GM12878 (cell line): ENCODE results near the gene HSFX3. TPM values are rescaled to one million over a fixed set of nuclear protein-coding genes. Genes with fewer than 3 reads are reported as not detected.

Experiments
- BACH1 ChIP-seq: fragments of 450-650 bp; IDR thresholded peaks from 2 replicates; pipeline ENCODE4 v1.6.1; 2017; ENCODE audit warnings: mild to moderate bottlenecking, borderline replicate concordance
- BCL3 ChIP-seq: IDR thresholded peaks from 2 replicates; pipeline ENCODE4 v1.6.1; 2011; ENCODE audit warnings: borderline replicate concordance, low read depth, mild to moderate bottlenecking, moderate library complexity, low read length; ENCODE audit not compliant: insufficient read depth, poor library complexity, severe bottlenecking
- BRCA1 ChIP-seq: IDR thresholded peaks from 2 replicates; pipeline ENCODE4 v1.6.1; 2011; ENCODE audit warnings: low read depth, low read length, improper control_type of control experiment
- CEBPB ChIP-seq, 2 experiments: fragments of 150-350 bp in 1 of 2; IDR thresholded peaks; 2 replicates each; pipeline ENCODE4 v1.6.1; 2012 to 2014; ENCODE audit warnings: low read depth in 2 of 2, low read length in 2 of 2, borderline replicate concordance in 1 of 2, inconsistent platforms in 1 of 2
- CREB1 ChIP-seq: IDR thresholded peaks from 2 replicates; pipeline ENCODE4 v1.6.1; 2012; ENCODE audit warnings: low read depth, mild to moderate bottlenecking, inconsistent platforms
- EGR1 ChIP-seq, 2 experiments: IDR thresholded peaks; 1 replicate in 1 of 2; 2 replicates in 1 of 2; pipeline ENCODE4 v1.6.1; 2011 to 2012; ENCODE audit warnings: low read depth in 2 of 2, low read length in 2 of 2, borderline replicate concordance in 1 of 2, mild to moderate bottlenecking in 1 of 2, moderate library complexity in 1 of 2
- FOS ChIP-seq: IDR thresholded peaks from 3 replicates; pipeline ENCODE4 v1.6.1; 2011; ENCODE audit warnings: borderline replicate concordance; ENCODE audit not compliant: insufficient read length; ENCODE audit errors: extremely low read depth
- FOXM1 ChIP-seq: IDR thresholded peaks from 2 replicates; pipeline ENCODE4 v1.6.1; 2012; ENCODE audit warnings: low read depth, mild to moderate bottlenecking, inconsistent platforms, low read length, moderate library complexity
- GABPA ChIP-seq: IDR thresholded peaks from 2 replicates; pipeline ENCODE4 v1.6.1; 2014; ENCODE audit warnings: antibody characterized with exemption, low read depth, mild to moderate bottlenecking, inconsistent platforms
- GATAD2B ChIP-seq: fragments of 450-650 bp; conservative IDR thresholded peaks from 2 replicates; pipeline ENCODE4 v1.6.1; 2017; ENCODE audit warnings: low read depth, mild to moderate bottlenecking, moderate library complexity
- HDAC6 ChIP-seq: fragments of 200-600 bp; sonication (generic); IDR thresholded peaks from one replicate; pipeline ENCODE4 v1.8.0; 2017; ENCODE audit warnings: antibody characterized with exemption; ENCODE audit not compliant: unreplicated experiment
- IKZF2 ChIP-seq, 2 experiments: fragments of 450-650 bp; IDR thresholded peaks; 2 replicates each; pipeline ENCODE4 v1.6.1; 2017; ENCODE audit warnings: mild to moderate bottlenecking in 2 of 2, moderate library complexity in 2 of 2
- KLF5 ChIP-seq: fragments of 450-650 bp; IDR thresholded peaks from 2 replicates; pipeline ENCODE4 v1.6.1; 2014; ENCODE audit warnings: mild to moderate bottlenecking; ENCODE audit not compliant: partially characterized antibody
- MEF2B ChIP-seq: fragments of 450-650 bp; IDR thresholded peaks from 2 replicates; pipeline ENCODE4 v1.6.1; 2018; ENCODE audit warnings: mild to moderate bottlenecking, moderate library complexity; ENCODE audit not compliant: partially characterized antibody, poor library complexity, severe bottlenecking
- MTA3 ChIP-seq: IDR thresholded peaks from 2 replicates; pipeline ENCODE4 v1.6.1; 2012; ENCODE audit warnings: low read length, inconsistent platforms, borderline replicate concordance
- NFIC ChIP-seq: IDR thresholded peaks from 2 replicates; pipeline ENCODE4 v1.6.1; 2012; ENCODE audit warnings: low read depth, mild to moderate bottlenecking, inconsistent platforms, low read length, moderate library complexity
- NFYA ChIP-seq: IDR thresholded peaks from 2 replicates; pipeline ENCODE4 v1.6.1; 2011; ENCODE audit warnings: low read depth, mild to moderate bottlenecking, low read length, improper control_type of control experiment, borderline replicate concordance
- NR2C2 ChIP-seq: IDR thresholded peaks from 2 replicates; pipeline ENCODE4 v1.6.1; 2011; ENCODE audit warnings: borderline replicate concordance, low read depth; ENCODE audit not compliant: control insufficient read depth, insufficient read length
- NR2F1 ChIP-seq: fragments of 450-650 bp; conservative IDR thresholded peaks from 2 replicates; pipeline ENCODE4 v1.6.1; 2017; ENCODE audit warnings: mild to moderate bottlenecking
- NRF1 ChIP-seq: conservative IDR thresholded peaks from 2 replicates; pipeline ENCODE4 v1.6.1; 2011; ENCODE audit warnings: mild to moderate bottlenecking, low read depth, low read length, improper control_type of control experiment
- SP1 ChIP-seq: IDR thresholded peaks from one replicate; pipeline ENCODE4 v1.6.1; 2011; ENCODE audit warnings: low read depth, low read length
- SREBF1 ChIP-seq: IDR thresholded peaks from 2 replicates; pipeline ENCODE4 v1.6.1; 2012; ENCODE audit warnings: mild to moderate bottlenecking, low read length
- STAT1 ChIP-seq: fragments of 450-650 bp; conservative IDR thresholded peaks from 2 replicates; pipeline ENCODE4 v1.6.1; 2014; ENCODE audit warnings: antibody characterized with exemption, mild to moderate bottlenecking
- SUZ12 ChIP-seq: fragments of 200-600 bp; sonication (generic); IDR thresholded peaks from one replicate; pipeline ENCODE4 v1.6.1; 2018; ENCODE audit warnings: antibody characterized with exemption, mild to moderate bottlenecking; ENCODE audit not compliant: unreplicated experiment
- WRNIP1 ChIP-seq: IDR thresholded peaks from 2 replicates; pipeline ENCODE4 v1.6.1; 2011; ENCODE audit warnings: low read depth, low read length, improper control_type of control experiment, borderline replicate concordance
- YY1 ChIP-seq: IDR thresholded peaks from 2 replicates; pipeline ENCODE4 v1.6.1; 2011; ENCODE audit warnings: low read depth, mild to moderate bottlenecking, low read length
- ZBTB33 ChIP-seq: fragments of 450-650 bp; IDR thresholded peaks from 2 replicates; pipeline ENCODE4 v1.6.1; 2017; ENCODE audit warnings: mild to moderate bottlenecking
- ZNF207 ChIP-seq: fragments of 450-650 bp; IDR thresholded peaks from 2 replicates; pipeline ENCODE4 v1.6.1; 2014; ENCODE audit warnings: antibody characterized with exemption, mild to moderate bottlenecking, borderline replicate concordance
- polyA plus RNA-seq, 11 experiments: library from polyadenylated mRNA; depleted of rRNA in 4 of 11; unstranded in 6 of 11; stranded (reverse) in 5 of 11; fragments of >200 nt; fragmentation: Nextera tagmentation in 4 of 11; fragmentation: Illumina TruSeq in 1 of 11; extraction: Ambion mirVana in 4 of 11; extraction: Trizol in 1 of 11; gene quantifications; 1 replicate in 1 of 11; 2 replicates in 10 of 11; pipeline versions ENCODE4 v1.2.1 to v1.2.3, GENCODE V29; 2011 to 2016; ENCODE audit warnings: inconsistent platforms in 2 of 11, missing spikeins in 2 of 11, low read depth in 1 of 11
- total RNA-seq, 4 experiments: library from RNA; depleted of rRNA in 3 of 4; stranded (reverse); fragments of >200 nt in 3 of 4; fragmentation: Illumina TruSeq in 1 of 4; extraction: Trizol in 1 of 4; gene quantifications; 2 replicates each; pipeline versions ENCODE4 v1.2.1 to v1.2.3, GENCODE V29; 2013 to 2021

HSFX3 gene
- total and polyA plus RNA-seq, 10 of the 15 experiments (the other 5 are each of a cell fraction or from before 2014, with no cell fraction given), result 0.05 to 0.40 (median 0.29) TPM; not detected in 5

- TF ChIP-seq KLF5 (peak; percentile 19), CREB1 (peak; percentile 66; the same call in 1 of the 2 replicates), NR2C2 (no peak), BRCA1 (no peak), WRNIP1 (no peak), BCL3 (peak; percentile 13), SUZ12 (no peak), SP1 (peak; percentile 18), YY1 (peak; percentile 23; the same call in 1 of the 2 replicates), EGR1 (IDR thresholded peaks at IDR 0.05; ENCODE audit: borderline replicate concordance in 1 of 2, low read depth in 2 of 2, low read length in 2 of 2) (peak in 1 of 2 experiments; percentile 94; a peak in 2 of 3 replicates), FOXM1 (no peak), MEF2B (no peak), ZBTB33 (no peak), STAT1 (no peak), GATAD2B (0 out of 2 replicates have a peak, but pooled peaks have one; percentile 61), CEBPB (IDR thresholded peaks at IDR 0.05; ENCODE audit: borderline replicate concordance in 1 of 2, low read depth in 2 of 2, low read length in 2 of 2) (no peak), HDAC6 (no peak), SREBF1 (no peak), NR2F1 (0 out of 2 replicates have a peak, but pooled peaks have one; percentile 34), FOS (no peak), MTA3 (no peak), IKZF2 (IDR thresholded peaks at IDR 0.05) (no peak), NRF1 (no peak), NFYA (no peak), ZNF207 (no peak), BACH1 (0 out of 2 replicates have a peak, but pooled peaks have one; percentile 58), GABPA (no peak), NFIC (no peak)
Observed at GRCh38 chrX:149504915-149505651, 44.6 kb downstream of the HSFX3 start, which contains the start of gene IDS (continued).
